OCI-LY3 (cell line): Measurements from ENCODE around the gene KLF2.

Experiments
- H2AFZ ChIP-seq: fragments of 200-600, 300-600 bp; shearing (Covaris generic); 2 replicates; pipeline ENCODE4 v1.6.0; 2014; ENCODE audit warnings: antibody characterized with exemption, low read depth, low read length
- H3K27ac ChIP-seq: fragments of 200-600, 300-600 bp; sonication (generic); 2 replicates; pipeline ENCODE4 v1.5.1; 2014; ENCODE audit warnings: mild to moderate bottlenecking, low read length, moderate library complexity, mixed read lengths
- H3K27me3 ChIP-seq: fragments of 200-600, 300-600 bp; sonication (generic); 2 replicates; pipeline ENCODE4 v1.6.1; 2014; ENCODE audit warnings: low read depth, low read length, mixed read lengths
- H3K36me3 ChIP-seq: fragments of 200-600, 300-600 bp; sonication (generic); replicated peaks from 2 replicates; pipeline ENCODE3; 2014; ENCODE audit warnings: low read depth, low read length, mixed read lengths
- H3K4me1 ChIP-seq: fragments of 300-600, 200-600 bp; sonication (generic); 2 replicates; pipeline ENCODE4 v1.6.1; 2014; ENCODE audit warnings: low read length, mixed read lengths
- H3K4me2 ChIP-seq: fragments of 200-600, 300-600 bp; sonication (generic); 2 replicates; pipeline ENCODE4 v1.6.1; 2014; ENCODE audit warnings: low read length, mixed read lengths
- H3K4me3 ChIP-seq: fragments of 300-600, 200-600 bp; sonication (generic); 2 replicates; pipeline ENCODE4 v1.5.1; 2014; ENCODE audit warnings: antibody characterized with exemption, mild to moderate bottlenecking, low read length, moderate library complexity
- H3K79me2 ChIP-seq: fragments of 300-600, 200-600 bp; shearing (Covaris generic); 2 replicates; pipeline ENCODE4 v1.6.1; 2014; ENCODE audit warnings: mild to moderate bottlenecking, low read length, mixed read lengths
- H3K9ac ChIP-seq: fragments of 300-600, 200-600 bp; shearing (Covaris generic); 2 replicates; pipeline ENCODE4 v1.6.0; 2014; ENCODE audit warnings: mild to moderate bottlenecking, low read length, moderate library complexity
- H3K9me3 ChIP-seq: fragments of 200-600, 300-600 bp; shearing (Covaris generic); 2 replicates; pipeline ENCODE4 v1.6.1; 2014; ENCODE audit warnings: low read length, mixed read lengths; ENCODE audit not compliant: insufficient read depth
- H4K20me1 ChIP-seq: fragments of 200-600, 300-600 bp; sonication (generic); 2 replicates; pipeline ENCODE4 v1.6.1; 2016; ENCODE audit warnings: low read length, mixed read lengths; ENCODE audit not compliant: insufficient read depth
- EZH2phosphoT487 ChIP-seq: fragments of 200-600 bp; shearing (Covaris generic); IDR thresholded peaks from 2 replicates; pipeline ENCODE4 v1.6.1; 2018; ENCODE audit warnings: antibody characterized with exemption, mixed run types, low read depth
- TF ChIP-seq, protein P1 (sequence below): fragments of 200-600, 300-600 bp; sonication (generic); IDR thresholded peaks from 2 replicates; pipeline ENCODE4 v1.5.1; 2014; ENCODE audit warnings: antibody characterized with exemption, low read length, low read depth

The KLF2 gene

DNA sequence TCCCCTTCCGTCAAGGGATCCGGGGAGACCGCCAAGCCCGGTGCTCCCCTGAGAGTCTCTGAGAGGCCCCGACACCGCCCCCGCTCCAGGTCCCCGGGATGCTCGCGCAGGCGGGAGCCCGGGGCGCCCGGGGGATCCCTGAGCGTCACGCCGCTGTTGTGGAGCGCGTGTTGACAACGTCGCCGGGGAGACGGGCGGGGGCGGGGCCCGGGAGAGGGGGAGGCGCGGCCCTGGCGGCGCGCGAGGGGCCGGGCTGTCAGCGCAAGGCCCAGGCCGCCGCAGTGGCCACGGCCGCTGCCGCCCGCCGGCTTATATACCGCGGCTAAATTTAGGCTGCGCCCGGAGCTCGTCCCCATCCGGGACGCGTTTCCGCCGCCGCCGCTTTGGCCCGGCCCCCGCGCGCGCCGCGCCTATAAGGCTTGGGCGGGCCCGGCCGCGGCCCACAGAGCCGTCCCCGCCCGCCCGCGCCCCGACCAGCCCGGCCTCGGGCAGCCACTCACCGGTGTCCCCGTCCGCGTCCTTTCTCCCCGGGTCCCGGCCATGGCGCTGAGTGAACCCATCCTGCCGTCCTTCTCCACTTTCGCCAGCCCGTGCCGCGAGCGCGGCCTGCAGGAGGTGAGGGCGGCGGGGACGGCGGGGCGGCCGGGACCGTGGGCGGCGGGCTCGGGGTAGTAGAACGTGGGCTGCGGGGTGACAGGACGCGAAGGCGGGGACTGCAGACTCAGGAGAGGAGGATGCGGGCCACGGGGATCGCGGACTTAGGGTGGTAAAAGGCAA lies at the start of gene KLF2:
Gene KLF2 (plus strand): TSS at position 443 of the 777 bp plus-strand sequence. CDS start 98 bp downstream, at position 541.
- H3K9me3 ChIP-seq, result no peaks in the 10 kb centered on the region
- H3K79me2 ChIP-seq, result no peaks in the 10 kb centered on the region
- no peaks in the 10 kb centered on the region for H3K36me3 ChIP-seq
- no peak within 1 kb of the TSS for H3K9ac ChIP-seq
- H3K27ac ChIP-seq, result no peak within 1 kb of the TSS
- no peak within 1 kb of the TSS for H2AFZ ChIP-seq
- TF ChIP-seq EZH2phosphoT487, result no peak
- TF ChIP-seq, protein P1, sequence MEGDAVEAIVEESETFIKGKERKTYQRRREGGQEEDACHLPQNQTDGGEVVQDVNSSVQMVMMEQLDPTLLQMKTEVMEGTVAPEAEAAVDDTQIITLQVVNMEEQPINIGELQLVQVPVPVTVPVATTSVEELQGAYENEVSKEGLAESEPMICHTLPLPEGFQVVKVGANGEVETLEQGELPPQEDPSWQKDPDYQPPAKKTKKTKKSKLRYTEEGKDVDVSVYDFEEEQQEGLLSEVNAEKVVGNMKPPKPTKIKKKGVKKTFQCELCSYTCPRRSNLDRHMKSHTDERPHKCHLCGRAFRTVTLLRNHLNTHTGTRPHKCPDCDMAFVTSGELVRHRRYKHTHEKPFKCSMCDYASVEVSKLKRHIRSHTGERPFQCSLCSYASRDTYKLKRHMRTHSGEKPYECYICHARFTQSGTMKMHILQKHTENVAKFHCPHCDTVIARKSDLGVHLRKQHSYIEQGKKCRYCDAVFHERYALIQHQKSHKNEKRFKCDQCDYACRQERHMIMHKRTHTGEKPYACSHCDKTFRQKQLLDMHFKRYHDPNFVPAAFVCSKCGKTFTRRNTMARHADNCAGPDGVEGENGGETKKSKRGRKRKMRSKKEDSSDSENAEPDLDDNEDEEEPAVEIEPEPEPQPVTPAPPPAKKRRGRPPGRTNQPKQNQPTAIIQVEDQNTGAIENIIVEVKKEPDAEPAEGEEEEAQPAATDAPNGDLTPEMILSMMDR, result no peak
- peaks cover 21% of the 10 kb centered on the region for H3K4me1 ChIP-seq
- peaks cover 62% of the 10 kb centered on the region for H3K27me3 ChIP-seq
- peak within 1 kb of the TSS; percentile 38 for H3K4me3 ChIP-seq
- peaks cover 27% of the 10 kb centered on the region for H4K20me1 ChIP-seq
- peak within 1 kb of the TSS; percentile 47; the same call in 1 of the 2 replicates for H3K4me2 ChIP-seq

GRCh38 chr19:16280306-16280705 lies 44.3 kb upstream of the KLF2 start:
- peaks cover 72% of the 10 kb centered on the region for H3K27me3 ChIP-seq
- H3K4me2 ChIP-seq, result no peak overlapping the region
- H3K4me1 ChIP-seq, result peaks cover 5% of the 10 kb centered on the region
- no peaks in the 10 kb centered on the region for H3K9me3 ChIP-seq
- H3K27ac ChIP-seq, result no peak overlapping the region
- H2AFZ ChIP-seq, result no peak overlapping the region
- no peak for TF ChIP-seq EZH2phosphoT487
- TF ChIP-seq, protein P1, result no peak
- H3K9ac ChIP-seq, result no peak overlapping the region
- H3K79me2 ChIP-seq, result no peaks in the 10 kb centered on the region
- no peak overlapping the region for H3K4me3 ChIP-seq
- no peaks in the 10 kb centered on the region; the same call in 1 of the 2 replicates for H4K20me1 ChIP-seq
- no peaks in the 10 kb centered on the region for H3K36me3 ChIP-seq

DNA sequence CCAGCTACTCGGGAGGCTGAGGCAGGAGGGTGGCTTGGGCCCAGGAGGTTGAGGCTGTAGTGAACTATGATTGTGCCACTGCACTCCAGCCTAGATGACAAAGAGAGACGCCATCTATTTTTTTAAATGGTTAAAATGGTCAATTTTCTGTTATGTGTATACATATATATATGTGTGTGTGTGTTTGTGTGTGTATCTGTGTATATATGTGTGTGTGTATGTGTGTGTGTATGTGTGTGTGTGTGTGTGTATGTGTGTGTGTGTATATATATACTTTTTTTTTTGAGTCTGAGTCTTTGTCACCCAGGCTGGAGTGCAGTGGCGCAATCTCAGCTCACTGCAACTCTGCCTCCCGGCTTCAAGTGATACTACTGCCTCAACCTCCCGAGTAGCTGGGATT lies 42.9 kb upstream of the KLF2 start:
- no peak overlapping the region for H3K4me2 ChIP-seq
- TF ChIP-seq, protein P1, result no peak
- TF ChIP-seq EZH2phosphoT487, result no peak
- H3K27ac ChIP-seq, result no peak overlapping the region
- H3K27me3 ChIP-seq, result peaks cover 76% of the 10 kb centered on the region
- peaks cover 5% of the 10 kb centered on the region for H3K4me1 ChIP-seq
- no peak overlapping the region for H3K9ac ChIP-seq
- H3K36me3 ChIP-seq, result no peaks in the 10 kb centered on the region
- H4K20me1 ChIP-seq, result no peaks in the 10 kb centered on the region; the same call in 1 of the 2 replicates
- no peak overlapping the region for H3K4me3 ChIP-seq
- no peaks in the 10 kb centered on the region for H3K9me3 ChIP-seq
- no peaks in the 10 kb centered on the region for H3K79me2 ChIP-seq
- no peak overlapping the region for H2AFZ ChIP-seq

DNA sequence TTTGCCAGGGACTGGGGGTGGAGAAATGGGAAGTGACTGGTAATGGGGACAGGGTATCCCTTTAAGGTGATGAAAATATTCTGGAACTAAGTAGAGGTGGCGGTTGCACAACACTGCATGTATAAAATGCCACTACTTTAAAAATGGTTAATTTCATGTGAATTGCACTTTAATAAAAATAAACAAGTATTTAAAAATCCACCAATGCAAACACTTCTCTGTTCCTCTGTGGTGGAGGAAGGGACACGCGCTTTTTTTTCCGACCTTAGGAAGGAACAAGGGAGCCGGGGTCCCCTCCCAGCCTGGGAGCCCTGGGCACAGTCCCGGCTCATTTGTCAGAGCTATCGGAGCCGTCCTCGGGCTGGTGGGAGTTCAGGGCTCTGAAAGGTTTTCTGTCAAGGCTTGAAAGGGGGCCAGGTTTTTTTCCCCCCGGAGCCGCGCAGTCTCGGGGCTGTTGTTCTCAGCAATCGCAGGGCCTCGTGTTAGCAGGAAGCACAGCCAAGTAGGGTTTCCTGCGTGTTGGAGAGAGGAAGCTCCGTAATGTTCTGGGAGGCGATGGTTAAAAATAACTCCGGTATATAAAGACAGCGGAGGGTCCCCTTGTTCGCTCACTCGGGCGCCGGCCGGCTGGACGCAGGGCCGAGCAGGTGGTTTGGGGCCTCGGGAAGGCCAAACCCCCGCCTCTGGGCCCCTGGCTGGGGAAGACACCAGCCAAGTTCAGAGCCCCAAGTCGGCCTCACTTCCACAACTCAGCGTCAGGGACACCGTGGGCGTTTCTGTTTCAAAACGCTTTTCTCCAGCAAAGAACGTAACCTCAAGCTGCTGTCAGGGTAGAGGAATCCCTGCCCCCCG lies 41.2 kb upstream of the KLF2 start:
- Histone ChIP-seq H3K27ac (no peak overlapping the region), H2AFZ (peak overlapping the region; percentile 44; the same call in 1 of the 2 replicates), H3K36me3 (no peaks in the 10 kb centered on the region), H4K20me1 (no peaks in the 10 kb centered on the region; the same call in 1 of the 2 replicates), H3K4me1 (peaks cover 5% of the 10 kb centered on the region), H3K9me3 (no peaks in the 10 kb centered on the region), H3K79me2 (no peaks in the 10 kb centered on the region), H3K4me3 (peak overlapping the region; percentile 42), H3K9ac (no peak overlapping the region), H3K27me3 (peaks cover 75% of the 10 kb centered on the region), H3K4me2 (peak overlapping the region; percentile 45)
- peak; percentile 39; the same call in 1 of the 2 replicates for TF ChIP-seq EZH2phosphoT487
- TF ChIP-seq, protein P1, result no peak
